Stomach (tissue), 9 donors: ENCODE measurements around the gene LFNG. TPM values are rescaled to one million over a fixed set of nuclear protein-coding genes. Genes with fewer than 3 reads are reported as not detected.

Experiments
- DNase-seq, 2 donors: peaks; one replicate each; pipeline versions ENCODE4 v3.0.0 to v3.0.0-alpha.2; 2013 to 2019
- H3K27ac ChIP-seq, 5 donors: fragments of 200-600 bp in 4 of 5; sonication (generic) in 4 of 5; one replicate each; pipeline ENCODE4 v1.5.1; 2013 to 2019; ENCODE audit warnings: mild to moderate bottlenecking in 1 of 5, moderate library complexity in 1 of 5
- H3K27me3 ChIP-seq, 3 donors: fragments of 200-600 bp; sonication (generic); one replicate each; pipeline ENCODE4 v1.5.1; 2017 to 2019; ENCODE audit warnings: mixed run types in 1 of 3
- H3K36me3 ChIP-seq, 4 donors: fragments of 200-600 bp; sonication (generic); 1 replicate in 3 of 4; 2 replicates in 1 of 4; pipeline ENCODE4 v1.5.1; 2016 to 2019
- H3K4me1 ChIP-seq, 4 donors: fragments of 200-600 bp; sonication (generic); one replicate each; pipeline ENCODE4 v1.5.1; 2016 to 2019
- H3K4me3 ChIP-seq, 4 donors: fragments of 200-600 bp; sonication (generic) in 3 of 4; one replicate each; pipeline ENCODE4 v1.5.1; 2016 to 2019; ENCODE audit warnings: mild to moderate bottlenecking in 1 of 4
- H3K9me3 ChIP-seq, 4 donors: fragments of 200-600 bp; sonication (generic); one replicate each; pipeline ENCODE4 v1.5.1; 2016 to 2019
- EP300 ChIP-seq: sonication (generic); formaldehyde crosslinking; IDR thresholded peaks from one replicate; pipeline ENCODE4 v1.6.1; 2017; ENCODE audit warnings: antibody characterized with exemption
- POLR2A ChIP-seq, 4 donors: fragments of 450-650 bp; IDR thresholded peaks; one replicate each; pipeline ENCODE4 v1.6.1; 2016; ENCODE audit warnings: antibody characterized with exemption in 4 of 4, control low read depth in 2 of 4, mild to moderate bottlenecking in 1 of 4, moderate library complexity in 1 of 4
- POLR2AphosphoS5 ChIP-seq, 3 donors: sonication (generic); formaldehyde crosslinking; IDR thresholded peaks; one replicate each; pipeline ENCODE4 v1.6.1; 2016; ENCODE audit warnings: antibody characterized with exemption in 3 of 3
- WGBS, 5 donors: extraction: QIAGEN DNeasy Blood & Tissue Kit in 3 of 5; methylation state at CpG; one replicate each; pipeline versions ENCODE4 v1.1.5 to v1.1.7; 2013 to 2018; 5-methylcytosine and 5-hydroxymethylcytosine counted together
- intact Hi-C: fragments of 100-400 bp; cut with DNase I; formaldehyde crosslinking; loops from one replicate; pipeline ENCODE4 v1.15.1; 2023; ENCODE audit warnings: low total_unique reads
- polyA plus RNA-seq, 3 donors: library from polyadenylated mRNA; stranded (reverse); fragments of 200-250 nt; gene quantifications; one replicate each; pipeline ENCODE4 v1.2.3, GENCODE V29; 2013
- total RNA-seq, 5 donors: library from RNA; depleted of rRNA; stranded (reverse); fragments of >200 nt; gene quantifications; one replicate each; pipeline versions ENCODE4 v1.1.0 to v1.2.3, GENCODE V29; 2014 to 2016
- TF ChIP-seq, protein P1 (sequence below), 7 experiments: fragments of 450-650 bp in 4 of 7; fragments of 200-600 bp in 3 of 7; sonication (generic) in 3 of 7; IDR thresholded peaks; one replicate each; pipeline ENCODE4 v1.5.1; 2016 to 2019; ENCODE audit warnings: antibody characterized with exemption in 7 of 7, control low read depth in 2 of 7, mild to moderate bottlenecking in 1 of 7
- donor health status: healthy with polysubstance abuse.
- donor health status: Bipolar disorder and iron deficiency.
- donor health status: healthy.

LFNG gene
- total and polyA plus RNA-seq, 8 donors = 8.0 to 103 (median 17.4) TPM

GRCh38 chr7:2546776-2547586 is 27.4 kb downstream of the LFNG start:
- Histone ChIP-seq H3K27ac (no peak overlapping the region), H3K9me3 (no peaks in the 10 kb centered on the region), H3K4me1 (no peaks in the 10 kb centered on the region), H3K4me3 (no peak overlapping the region), H3K36me3 (peaks cover 49 to 93% (median 90%) of the 10 kb centered on the region in 4 donors), H3K27me3 (no peaks in the 10 kb centered on the region)
- WGBS, 5 donors = 84 to 96% (median 93%) methylated on average over 29 to 31 of the region's 31 CpGs
- TF ChIP-seq, protein P1, sequence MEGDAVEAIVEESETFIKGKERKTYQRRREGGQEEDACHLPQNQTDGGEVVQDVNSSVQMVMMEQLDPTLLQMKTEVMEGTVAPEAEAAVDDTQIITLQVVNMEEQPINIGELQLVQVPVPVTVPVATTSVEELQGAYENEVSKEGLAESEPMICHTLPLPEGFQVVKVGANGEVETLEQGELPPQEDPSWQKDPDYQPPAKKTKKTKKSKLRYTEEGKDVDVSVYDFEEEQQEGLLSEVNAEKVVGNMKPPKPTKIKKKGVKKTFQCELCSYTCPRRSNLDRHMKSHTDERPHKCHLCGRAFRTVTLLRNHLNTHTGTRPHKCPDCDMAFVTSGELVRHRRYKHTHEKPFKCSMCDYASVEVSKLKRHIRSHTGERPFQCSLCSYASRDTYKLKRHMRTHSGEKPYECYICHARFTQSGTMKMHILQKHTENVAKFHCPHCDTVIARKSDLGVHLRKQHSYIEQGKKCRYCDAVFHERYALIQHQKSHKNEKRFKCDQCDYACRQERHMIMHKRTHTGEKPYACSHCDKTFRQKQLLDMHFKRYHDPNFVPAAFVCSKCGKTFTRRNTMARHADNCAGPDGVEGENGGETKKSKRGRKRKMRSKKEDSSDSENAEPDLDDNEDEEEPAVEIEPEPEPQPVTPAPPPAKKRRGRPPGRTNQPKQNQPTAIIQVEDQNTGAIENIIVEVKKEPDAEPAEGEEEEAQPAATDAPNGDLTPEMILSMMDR (IDR thresholded peaks at IDR 0.05) = no peak
- TF ChIP-seq EP300 (no peak), POLR2AphosphoS5 (IDR thresholded peaks at IDR 0.05) (no peak), POLR2A (IDR thresholded peaks at IDR 0.05) (no peak)
- intact Hi-C loops = no loop called here
- DNase-seq = no peak

GRCh38 chr7:2551418-2551817 is 31.8 kb downstream of the LFNG start:
- Histone ChIP-seq H3K9me3 (no peaks in the 10 kb centered on the region), H3K4me1 (peaks cover 19 to 37% (median 28%) of the 10 kb centered on the region in 4 donors), H3K36me3 (peaks cover 13 to 53% (median 49%) of the 10 kb centered on the region in 4 donors), H3K4me3 (no peak overlapping the region), H3K27ac (no peak overlapping the region), H3K27me3 (no peaks in the 10 kb centered on the region)
- TF ChIP-seq EP300 (no peak), POLR2AphosphoS5 (IDR thresholded peaks at IDR 0.05) (no peak), POLR2A (IDR thresholded peaks at IDR 0.05) (no peak)
- TF ChIP-seq, protein P1 (IDR thresholded peaks at IDR 0.05) = no peak
- 94 to 98% (median 96%) methylated on average over 8 of the region's 8 CpGs for WGBS, 5 donors
- no peak for DNase-seq
- intact Hi-C loops = no loop called here

DNA sequence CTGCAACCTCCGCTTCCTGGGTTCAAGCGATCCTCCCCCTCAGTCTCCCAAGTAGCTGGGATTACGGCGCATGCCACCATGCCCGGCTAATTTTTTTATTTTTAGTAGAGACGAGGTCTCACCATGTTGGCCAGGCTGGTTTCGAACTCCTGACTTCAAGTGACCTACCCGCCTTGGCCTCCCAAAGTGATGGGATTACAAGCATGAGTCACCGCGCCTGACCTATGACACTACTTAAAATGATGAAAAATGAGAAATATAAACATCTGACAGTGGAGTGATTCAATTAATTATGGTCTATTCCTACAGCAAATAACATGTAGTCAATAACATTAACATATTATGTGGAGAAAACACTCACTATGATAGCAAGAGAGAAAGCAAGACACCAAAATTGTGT is 33.5 kb downstream of the LFNG start:
- Histone ChIP-seq H3K27me3 (no peaks in the 10 kb centered on the region), H3K4me1 (peaks cover 22 to 54% (median 39%) of the 10 kb centered on the region in 4 donors), H3K9me3 (no peaks in the 10 kb centered on the region), H3K27ac (no peak overlapping the region), H3K4me3 (no peak overlapping the region), H3K36me3 (peaks cover 3 to 36% (median 32%) of the 10 kb centered on the region in 4 donors)
- 90 to 96% (median 95%) methylated on average over 10 of the region's 10 CpGs for WGBS, 5 donors
- DNase-seq = no peak
- TF ChIP-seq POLR2A (IDR thresholded peaks at IDR 0.05) = no peak
- TF ChIP-seq, protein P1 (IDR thresholded peaks at IDR 0.05) = no peak
- TF ChIP-seq POLR2AphosphoS5 (IDR thresholded peaks at IDR 0.05) = no peak
- no peak for TF ChIP-seq EP300
- intact Hi-C loops = no loop called here

- no peak for TF ChIP-seq EP300
- TF ChIP-seq, protein P1 (IDR thresholded peaks at IDR 0.05) = no peak
- TF ChIP-seq POLR2AphosphoS5 (IDR thresholded peaks at IDR 0.05) = no peak
- TF ChIP-seq POLR2A (IDR thresholded peaks at IDR 0.05) = no peak
- intact Hi-C loops = no loop called here
- 61 to 65% (median 64%) methylated on average over 14 to 16 of the region's 16 CpGs for WGBS, 5 donors
- H3K4me1 ChIP-seq = peaks cover 27 to 59% (median 44%) of the 10 kb centered on the region in 4 donors
- no peaks in the 10 kb centered on the region for H3K9me3 ChIP-seq
- peak overlapping the region in 3 of 5 donors; percentile 95 to 99 (median 99) for H3K27ac ChIP-seq
- H3K4me3 ChIP-seq = peak overlapping the region; percentile 68 to 88 (median 82)
- DNase-seq = no peak
- H3K27me3 ChIP-seq = no peaks in the 10 kb centered on the region
- H3K36me3 ChIP-seq = peaks cover 0 to 27% (median 23%) of the 10 kb centered on the region in 4 donors
Measured at GRCh38 chr7:2553831-2554581, 34.4 kb downstream of the LFNG start.
